ENCODE data around the gene DDX51.

The DDX51 gene

GRCh38 chr12:132116709-132117557 is 27.2 kb downstream of the DDX51 start:
- TF ChIP-seq ZFX (IDR thresholded peaks at IDR 0.05; ENCODE audit: borderline replicate concordance) (no peak), CTCF (IDR thresholded peaks at IDR 0.05) (no peak)
- H3K27ac ChIP-seq = no peak overlapping the region

GRCh38 chr12:132115500-132115899 is 28.6 kb downstream of the DDX51 start:
- no peak overlapping the region for H3K27ac ChIP-seq
- TF ChIP-seq ZFX (IDR thresholded peaks at IDR 0.05; ENCODE audit: borderline replicate concordance) = no peak
- no peak for TF ChIP-seq CTCF (IDR thresholded peaks at IDR 0.05)

- H3K27ac ChIP-seq = no peak overlapping the region
- no peak for TF ChIP-seq ZFX (IDR thresholded peaks at IDR 0.05; ENCODE audit: borderline replicate concordance)
These were observed 29.5 kb downstream of the DDX51 start for GRCh38 chr12:132114667-132115066.

- no peak overlapping the region for H3K27ac ChIP-seq
These were observed 32.3 kb downstream of the DDX51 start for GRCh38 chr12:132111654-132112304.

GRCh38 chr12:132110677-132111076 is 33.4 kb downstream of the DDX51 start:
- H3K27ac ChIP-seq = no peak overlapping the region
- TF ChIP-seq CTCF (IDR thresholded peaks at IDR 0.05) (no peak), ZFX (IDR thresholded peaks at IDR 0.05; ENCODE audit: borderline replicate concordance) (no peak)

More at GRCh38 chr12:132111654-132112304, 32.3 kb downstream of the DDX51 start:
- no peak for TF ChIP-seq ZFX (IDR thresholded peaks at IDR 0.05; ENCODE audit: borderline replicate concordance)
- no peak for TF ChIP-seq CTCF (IDR thresholded peaks at IDR 0.05)

- no peak for TF ChIP-seq ZFX (IDR thresholded peaks at IDR 0.05; ENCODE audit: borderline replicate concordance)
- no peak for TF ChIP-seq CTCF (IDR thresholded peaks at IDR 0.05)
- H3K27ac ChIP-seq = no peak overlapping the region
These were observed 34.4 kb downstream of the DDX51 start for GRCh38 chr12:132109741-132110140.

- no peak overlapping the region for H3K27ac ChIP-seq
- TF ChIP-seq ZFX (IDR thresholded peaks at IDR 0.05; ENCODE audit: borderline replicate concordance) (no peak), CTCF (IDR thresholded peaks at IDR 0.05) (no peak)
These were observed 35.8 kb downstream of the DDX51 start for GRCh38 chr12:132108211-132108832.

All from 22Rv1 (cell line).